ENCODE data around the gene RAD51B. TPM values are rescaled to one million over a fixed set of nuclear protein-coding genes. Genes with fewer than 3 reads are reported as not detected.
A peak's percentile ranks its signal among the peaks of the same experiment; 100 is the strongest.

The RAD51B gene
- total and polyA plus RNA-seq, 9 donors: 21.6 to 70.1 (median 35.1) TPM

DNA sequence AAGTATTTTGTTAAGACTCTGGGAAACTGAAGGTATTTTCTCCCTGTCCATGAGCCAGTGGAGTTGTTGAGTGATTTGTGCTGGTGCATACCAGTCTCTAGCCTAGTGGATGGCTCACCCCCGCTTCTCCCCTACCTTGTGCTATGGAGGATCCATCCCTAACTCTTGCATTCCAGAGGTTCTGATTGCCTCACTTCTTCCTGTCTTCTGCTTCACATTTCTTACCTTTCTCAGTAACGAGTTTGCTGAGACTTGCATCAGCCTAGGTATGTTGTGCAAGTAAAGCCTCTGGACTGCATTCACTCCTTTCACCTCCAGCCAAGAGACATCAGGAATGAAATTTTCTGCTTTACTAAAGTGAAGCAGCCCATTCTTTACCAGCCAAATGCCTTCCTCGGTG, 581.7 kb downstream of the RAD51B start:
- Histone ChIP-seq H3K4me1 (ENCODE audit: insufficient read depth) (peaks cover 40% of the 10 kb centered on the region), H3K4me3 (no peak overlapping the region), H3K27ac (peak overlapping the region in 1 of 2 donors; percentile 5), H3K27me3 (no peaks in the 10 kb centered on the region), H3K9me3 (no peaks in the 10 kb centered on the region), H3K36me3 (no peaks in the 10 kb centered on the region)
- intact Hi-C loops (cut with DNase I): loop anchor here in 1 of 4 donors (10.0 kb wide), 1 partner anchor 253 kb away; no protein-coding TSS in a partner anchor
- 48 to 55% (median 48%) methylated on average over 3 of the region's 3 CpGs for WGBS, 3 donors
- TF ChIP-seq, protein P1, sequence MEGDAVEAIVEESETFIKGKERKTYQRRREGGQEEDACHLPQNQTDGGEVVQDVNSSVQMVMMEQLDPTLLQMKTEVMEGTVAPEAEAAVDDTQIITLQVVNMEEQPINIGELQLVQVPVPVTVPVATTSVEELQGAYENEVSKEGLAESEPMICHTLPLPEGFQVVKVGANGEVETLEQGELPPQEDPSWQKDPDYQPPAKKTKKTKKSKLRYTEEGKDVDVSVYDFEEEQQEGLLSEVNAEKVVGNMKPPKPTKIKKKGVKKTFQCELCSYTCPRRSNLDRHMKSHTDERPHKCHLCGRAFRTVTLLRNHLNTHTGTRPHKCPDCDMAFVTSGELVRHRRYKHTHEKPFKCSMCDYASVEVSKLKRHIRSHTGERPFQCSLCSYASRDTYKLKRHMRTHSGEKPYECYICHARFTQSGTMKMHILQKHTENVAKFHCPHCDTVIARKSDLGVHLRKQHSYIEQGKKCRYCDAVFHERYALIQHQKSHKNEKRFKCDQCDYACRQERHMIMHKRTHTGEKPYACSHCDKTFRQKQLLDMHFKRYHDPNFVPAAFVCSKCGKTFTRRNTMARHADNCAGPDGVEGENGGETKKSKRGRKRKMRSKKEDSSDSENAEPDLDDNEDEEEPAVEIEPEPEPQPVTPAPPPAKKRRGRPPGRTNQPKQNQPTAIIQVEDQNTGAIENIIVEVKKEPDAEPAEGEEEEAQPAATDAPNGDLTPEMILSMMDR (IDR thresholded peaks at IDR 0.05): no peak
- no peak for TF ChIP-seq EP300 (IDR thresholded peaks at IDR 0.05)
- no peak for TF ChIP-seq POLR2A (IDR thresholded peaks at IDR 0.05)
- no peak for DNase-seq

DNA sequence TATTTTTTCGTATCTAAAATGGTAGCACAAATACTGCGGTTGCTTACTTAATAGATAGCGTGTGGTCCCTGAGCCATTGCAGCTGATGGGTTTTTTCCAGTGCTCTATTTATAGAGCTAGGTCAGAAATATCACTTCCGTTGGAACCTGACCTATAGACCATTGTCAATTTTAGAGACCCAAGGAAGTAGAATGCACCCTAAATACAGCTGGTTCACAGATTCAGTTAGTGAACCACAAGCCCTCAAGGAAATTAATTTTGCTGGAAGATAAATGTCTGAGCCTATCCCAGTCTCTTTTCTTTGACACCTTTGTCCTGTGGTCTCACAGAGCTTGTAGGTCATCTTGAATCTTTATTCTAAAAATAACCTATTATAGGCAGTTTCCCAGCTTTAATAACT, 582.3 kb downstream of the RAD51B start:
- Histone ChIP-seq H3K27me3 (no peaks in the 10 kb centered on the region), H3K27ac (peak overlapping the region in 1 of 2 donors; percentile 5), H3K9me3 (no peaks in the 10 kb centered on the region), H3K36me3 (no peaks in the 10 kb centered on the region), H3K4me3 (no peak overlapping the region), H3K4me1 (ENCODE audit: insufficient read depth) (peaks cover 40% of the 10 kb centered on the region)
- TF ChIP-seq, protein P1 (IDR thresholded peaks at IDR 0.05): no peak
- no peak for TF ChIP-seq EP300 (IDR thresholded peaks at IDR 0.05)
- intact Hi-C loops (cut with DNase I): loop anchor here in 1 of 4 donors (10.0 kb wide), 1 partner anchor 253 kb away; no protein-coding TSS in a partner anchor
- no peak for DNase-seq
- 23 to 47% (median 26%) methylated on average over 4 of the region's 4 CpGs for WGBS, 3 donors

DNA sequence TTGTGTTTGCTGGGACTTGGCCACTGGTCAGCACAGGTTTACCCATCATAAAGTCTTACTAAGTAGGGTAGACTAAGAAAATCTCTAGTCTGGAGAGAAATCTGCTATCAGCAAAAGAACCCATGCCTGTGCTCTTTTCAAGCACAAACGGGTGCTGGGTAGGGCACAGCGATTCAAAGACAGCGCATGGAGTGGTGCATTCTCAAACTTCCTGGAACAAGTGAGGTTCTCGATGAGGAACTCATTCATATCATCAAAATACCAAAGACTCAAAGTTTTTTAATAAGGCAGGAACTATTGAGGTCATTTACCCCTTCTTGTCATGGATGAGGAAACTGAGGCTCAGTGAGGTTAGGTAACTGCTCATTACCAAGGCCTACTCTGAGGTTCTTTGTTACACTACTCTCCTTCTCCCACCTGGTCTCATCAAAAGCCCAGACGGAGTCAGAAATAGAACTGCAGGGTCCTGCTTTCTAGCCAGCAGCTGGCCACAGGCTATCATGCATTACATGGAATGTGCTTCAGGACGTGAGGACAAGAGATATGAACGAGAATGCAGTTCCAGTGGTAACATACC, 583.0 kb downstream of the RAD51B start:
- 48 to 55% (median 52%) methylated on average over 7 of the region's 7 CpGs for WGBS, 3 donors
- Histone ChIP-seq H3K9me3 (no peaks in the 10 kb centered on the region), H3K36me3 (no peaks in the 10 kb centered on the region), H3K4me3 (no peak overlapping the region), H3K27me3 (no peaks in the 10 kb centered on the region), H3K27ac (peak overlapping the region in 1 of 2 donors; percentile 51), H3K4me1 (ENCODE audit: insufficient read depth) (peaks cover 34% of the 10 kb centered on the region)
- no peak for DNase-seq
- intact Hi-C loops (cut with DNase I): loop anchor here in 1 of 4 donors (10.0 kb wide), 1 partner anchor 252 kb away; no protein-coding TSS in a partner anchor
- no peak for TF ChIP-seq EP300 (IDR thresholded peaks at IDR 0.05)
- no peak for TF ChIP-seq POLR2A (IDR thresholded peaks at IDR 0.05)
- TF ChIP-seq, protein P1 (IDR thresholded peaks at IDR 0.05): no peak

DNA sequence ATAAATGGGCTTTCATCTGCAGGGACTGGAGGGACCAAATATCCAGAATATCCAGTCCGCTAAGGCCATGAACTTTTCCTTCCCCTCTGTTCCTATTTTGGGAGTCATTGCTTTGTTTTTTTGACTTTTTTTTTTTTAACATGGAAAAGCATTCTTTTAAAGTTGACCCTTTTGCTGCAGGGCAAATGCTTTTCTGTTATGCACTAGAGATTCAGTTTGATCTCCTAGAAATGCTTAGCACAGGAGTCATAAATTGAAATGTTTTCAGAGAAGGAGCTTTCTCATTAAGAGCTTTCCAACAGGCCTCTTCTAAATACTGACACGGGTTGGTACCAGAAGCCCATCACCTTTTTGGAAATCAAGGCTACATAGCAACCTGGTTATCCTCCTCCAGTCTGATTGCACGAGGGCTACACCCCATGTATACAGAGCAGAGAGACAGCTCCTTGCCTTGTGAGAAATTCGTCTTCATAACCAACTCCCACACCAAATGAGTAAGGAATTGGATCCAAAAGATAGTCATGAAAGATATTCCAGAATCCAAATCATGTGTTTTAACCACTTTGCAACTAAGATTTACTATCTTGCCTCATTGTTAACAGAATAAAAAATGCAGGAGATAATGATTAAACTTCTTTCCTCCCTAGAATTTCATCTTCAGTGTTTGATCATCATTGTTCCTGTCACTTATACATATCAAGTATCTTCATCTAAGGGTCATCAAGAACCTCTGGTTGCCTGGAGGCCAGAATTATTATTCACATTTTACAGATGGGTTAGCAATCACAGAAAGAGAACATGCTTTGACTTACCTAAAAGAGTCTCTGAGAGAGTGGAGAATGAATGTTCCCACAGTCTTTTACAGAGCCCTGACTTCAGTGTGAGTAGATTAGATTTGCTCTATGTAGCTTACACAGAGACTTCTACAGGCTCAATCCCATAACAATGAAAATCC, 583.9 kb downstream of the RAD51B start:
- no peaks in the 10 kb centered on the region for H3K9me3 ChIP-seq
- DNase-seq: no peak
- no peak overlapping the region for H3K4me3 ChIP-seq
- peak overlapping the region in 1 of 2 donors; percentile 51 for H3K27ac ChIP-seq
- H3K27me3 ChIP-seq: no peaks in the 10 kb centered on the region
- no peaks in the 10 kb centered on the region for H3K36me3 ChIP-seq
- intact Hi-C loops (cut with DNase I): loop anchor here in 1 of 4 donors (10.0 kb wide), 1 partner anchor 251 kb away; no protein-coding TSS in a partner anchor
- peaks cover 26% of the 10 kb centered on the region for H3K4me1 ChIP-seq (ENCODE audit: insufficient read depth)
- TF ChIP-seq POLR2A (IDR thresholded peaks at IDR 0.05) (no peak), EP300 (IDR thresholded peaks at IDR 0.05) (no peak)
- TF ChIP-seq, protein P1 (IDR thresholded peaks at IDR 0.05): no peak
- 3 to 9% (median 7%) methylated on average over 4 of the region's 4 CpGs for WGBS, 3 donors

Data from ovary (tissue), 9 donors.